Right lobe of liver (tissue), 6 donors: ENCODE data around the gene DEPDC5. TPM values are rescaled to one million over a fixed set of nuclear protein-coding genes. Genes with fewer than 3 reads are reported as not detected.
A peak's percentile ranks its signal among the peaks of the same experiment; 100 is the strongest.

Source experiments
- ATAC-seq, 4 donors: fragments of 200-7000 bp; cut with Tn5 transposase; one replicate each; pipeline ENCODE4 v1.9.1; 2020; ENCODE audit warnings: mild to moderate bottlenecking in 4 of 4, moderate library complexity in 4 of 4
- DNase-seq, 3 donors: peaks; one replicate each; pipeline ENCODE4 v3.0.0-alpha.2; 2020
- H3K27ac ChIP-seq, 3 donors: fragments of 200-600 bp; one replicate each; pipeline ENCODE4 v1.8.0; 2022
- H3K27me3 ChIP-seq, 2 donors: fragments of 200-600 bp; one replicate each; pipeline ENCODE4 v1.8.0; 2022
- H3K36me3 ChIP-seq, 4 donors: fragments of 200-600 bp; sonication (generic) in 1 of 4; one replicate each; pipeline versions ENCODE4 v1.5.1 to v1.8.0; 2017 to 2022; ENCODE audit warnings: control low read depth in 1 of 4
- H3K4me1 ChIP-seq, 4 donors: fragments of 200-600 bp; sonication (generic) in 1 of 4; one replicate each; pipeline versions ENCODE4 v1.5.1 to v1.8.0; 2017 to 2022; ENCODE audit warnings: control low read depth in 1 of 4
- H3K4me3 ChIP-seq, 3 donors: fragments of 200-600 bp; one replicate each; pipeline ENCODE4 v1.8.0; 2022
- H3K9me3 ChIP-seq, 4 donors: fragments of 200-600 bp; sonication (generic) in 1 of 4; one replicate each; pipeline versions ENCODE4 v1.5.1 to v1.8.0; 2017 to 2022; ENCODE audit warnings: control low read depth in 1 of 4
- CTCF ChIP-seq, 4 donors: fragments of 200-600 bp in 3 of 4; fragments of 450-650 bp in 1 of 4; IDR thresholded peaks; one replicate each; pipeline versions ENCODE4 v1.5.1 to v1.8.0; 2016 to 2022; ENCODE audit warnings: antibody characterized with exemption in 4 of 4, mild to moderate bottlenecking in 2 of 4
- POLR2A ChIP-seq: fragments of 450-650 bp; IDR thresholded peaks from one replicate; pipeline ENCODE4 v1.6.1; 2017; ENCODE audit warnings: antibody characterized with exemption, mild to moderate bottlenecking
- WGBS: methylation state at CpG from one replicate; pipeline ENCODE4 v1.1.6; 2018; ENCODE audit warnings: low coverage, low lambda C conversion rate; ENCODE audit not compliant: insufficient coverage; ENCODE audit errors: missing lambda C conversion rate; 5-methylcytosine and 5-hydroxymethylcytosine counted together
- intact Hi-C, 2 donors: fragments of 100-400 bp; cut with DNase I; formaldehyde crosslinking; loops; one replicate each; pipeline versions ENCODE4 v1.11.2 to v1.14.1; 2022
- total RNA-seq, 6 experiments: library from RNA; depleted of rRNA in 2 of 6; stranded (reverse); fragments of >200 nt in 2 of 6; fragmentation: NEBNext Ultra II Directional in 3 of 6; extraction: Animal tissue kit (Norgen Biotek cat#: 25700) in 3 of 6; gene quantifications; one replicate each; pipeline versions ENCODE4 v1.1.0 to v1.2.4, GENCODE V29; 2016 to 2023
- donor health status: DM: no; HTN: yes; CAD: no.
- donor health status: DM: no; HTN: no; CAD: no.
- donor health status: DM: no; HTN: no; CAD: no.
- donor health status: DM: no; HTN: yes; CAD: no.
- donor health status: DM: no; HTN: yes; CAD: no.

The DEPDC5 gene
- total RNA-seq, 6 experiments from 2014 or later: 9.1 to 22.9 (median 14.6) TPM

GRCh38 chr22:31911565-31912406, 158.0 kb downstream of the DEPDC5 start:
- DNase-seq: no peak
- Histone ChIP-seq H3K4me3 (no peak overlapping the region), H3K9me3 (no peaks in the 10 kb centered on the region), H3K4me1 (no peaks in the 10 kb centered on the region), H3K27ac (no peak overlapping the region), H3K36me3 (peaks cover 0 to 9% (median 0%) of the 10 kb centered on the region in 4 donors), H3K27me3 (no peaks in the 10 kb centered on the region)
- TF ChIP-seq POLR2A (no peak), CTCF (IDR thresholded peaks at IDR 0.05) (no peak)
- intact Hi-C loops: no loop called here
- ATAC-seq: peak in 2 of 4 donors; percentile 17 to 51
- WGBS: 60% methylated on average over 1 of the region's 7 CpGs

GRCh38 chr22:31912407-31912743, 158.6 kb downstream of the DEPDC5 start:
- H3K27me3 ChIP-seq: no peaks in the 10 kb centered on the region
- H3K4me1 ChIP-seq: no peaks in the 10 kb centered on the region
- no peak overlapping the region for H3K27ac ChIP-seq
- ATAC-seq (no peak), DNase-seq (no peak)
- H3K4me3 ChIP-seq: no peak overlapping the region
- H3K9me3 ChIP-seq: no peaks in the 10 kb centered on the region
- H3K36me3 ChIP-seq: peaks cover 0 to 7% (median 0%) of the 10 kb centered on the region in 4 donors
- intact Hi-C loops: no loop called here
- TF ChIP-seq POLR2A (no peak), CTCF (IDR thresholded peaks at IDR 0.05) (no peak)
- WGBS: no CpG with 5 or more reads among the region's 1 CpG

- H3K4me1 ChIP-seq: no peaks in the 10 kb centered on the region
- ATAC-seq: no peak
- intact Hi-C loops: no loop called here
- H3K4me3 ChIP-seq: no peak overlapping the region
- TF ChIP-seq POLR2A: no peak
- TF ChIP-seq CTCF (IDR thresholded peaks at IDR 0.05): no peak
- H3K9me3 ChIP-seq: no peaks in the 10 kb centered on the region
- 88% methylated on average over 6 of the region's 10 CpGs for WGBS
- H3K36me3 ChIP-seq: no peaks in the 10 kb centered on the region
- no peak overlapping the region for H3K27ac ChIP-seq
- DNase-seq: no peak
- no peaks in the 10 kb centered on the region for H3K27me3 ChIP-seq
These were observed 161.8 kb downstream of the DEPDC5 start for GRCh38 chr22:31915586-31915985.

- TF ChIP-seq POLR2A: no peak
- no peak for TF ChIP-seq CTCF (IDR thresholded peaks at IDR 0.05)
- intact Hi-C loops: no loop called here
- H3K36me3 ChIP-seq: no peaks in the 10 kb centered on the region
- H3K4me1 ChIP-seq: no peaks in the 10 kb centered on the region
- no peak overlapping the region for H3K4me3 ChIP-seq
- peak; percentile 59 to 76 (median 64) for ATAC-seq
- H3K27ac ChIP-seq: peak overlapping the region in 1 of 3 donors; percentile 23
- no peaks in the 10 kb centered on the region for H3K27me3 ChIP-seq
- 38% methylated on average over 6 of the region's 17 CpGs for WGBS
- peak in 1 of 3 donors; percentile 33 for DNase-seq
- H3K9me3 ChIP-seq: no peaks in the 10 kb centered on the region
These were observed 163.6 kb downstream of the DEPDC5 start for GRCh38 chr22:31917227-31917921.
